ENCODE measurements around the gene IMMT. TPM values are rescaled to one million over a fixed set of nuclear protein-coding genes. Genes with fewer than 3 reads are reported as not detected.

Gene IMMT
- total and polyA plus RNA-seq, 2 experiments from 2014 or later, result 71.0 to 96.7 TPM

DNA sequence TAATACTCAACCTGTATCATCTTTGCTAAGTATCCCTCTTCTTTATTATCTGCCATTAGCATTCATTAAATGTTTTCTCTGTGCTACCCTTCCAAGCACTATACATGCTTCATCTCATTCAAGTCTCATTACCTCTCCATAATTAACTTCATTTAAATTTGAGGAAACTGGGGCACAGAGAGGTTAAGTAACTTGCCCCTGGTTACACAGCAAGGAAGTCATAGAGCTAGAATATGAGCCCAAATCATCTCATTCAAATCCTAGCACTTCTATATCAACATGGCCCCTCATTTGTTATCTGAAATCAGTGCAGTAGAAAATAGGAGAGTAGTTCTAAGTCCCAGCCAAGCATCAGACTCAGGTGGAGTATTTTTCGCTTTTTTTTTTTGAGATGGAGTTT, 8.4 kb upstream of the IMMT start (continued):
- TF ChIP-seq, protein P1, sequence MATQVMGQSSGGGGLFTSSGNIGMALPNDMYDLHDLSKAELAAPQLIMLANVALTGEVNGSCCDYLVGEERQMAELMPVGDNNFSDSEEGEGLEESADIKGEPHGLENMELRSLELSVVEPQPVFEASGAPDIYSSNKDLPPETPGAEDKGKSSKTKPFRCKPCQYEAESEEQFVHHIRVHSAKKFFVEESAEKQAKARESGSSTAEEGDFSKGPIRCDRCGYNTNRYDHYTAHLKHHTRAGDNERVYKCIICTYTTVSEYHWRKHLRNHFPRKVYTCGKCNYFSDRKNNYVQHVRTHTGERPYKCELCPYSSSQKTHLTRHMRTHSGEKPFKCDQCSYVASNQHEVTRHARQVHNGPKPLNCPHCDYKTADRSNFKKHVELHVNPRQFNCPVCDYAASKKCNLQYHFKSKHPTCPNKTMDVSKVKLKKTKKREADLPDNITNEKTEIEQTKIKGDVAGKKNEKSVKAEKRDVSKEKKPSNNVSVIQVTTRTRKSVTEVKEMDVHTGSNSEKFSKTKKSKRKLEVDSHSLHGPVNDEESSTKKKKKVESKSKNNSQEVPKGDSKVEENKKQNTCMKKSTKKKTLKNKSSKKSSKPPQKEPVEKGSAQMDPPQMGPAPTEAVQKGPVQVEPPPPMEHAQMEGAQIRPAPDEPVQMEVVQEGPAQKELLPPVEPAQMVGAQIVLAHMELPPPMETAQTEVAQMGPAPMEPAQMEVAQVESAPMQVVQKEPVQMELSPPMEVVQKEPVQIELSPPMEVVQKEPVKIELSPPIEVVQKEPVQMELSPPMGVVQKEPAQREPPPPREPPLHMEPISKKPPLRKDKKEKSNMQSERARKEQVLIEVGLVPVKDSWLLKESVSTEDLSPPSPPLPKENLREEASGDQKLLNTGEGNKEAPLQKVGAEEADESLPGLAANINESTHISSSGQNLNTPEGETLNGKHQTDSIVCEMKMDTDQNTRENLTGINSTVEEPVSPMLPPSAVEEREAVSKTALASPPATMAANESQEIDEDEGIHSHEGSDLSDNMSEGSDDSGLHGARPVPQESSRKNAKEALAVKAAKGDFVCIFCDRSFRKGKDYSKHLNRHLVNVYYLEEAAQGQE (IDR thresholded peaks at IDR 0.05; ENCODE audit: unreplicated experiment), result no peak

DNA sequence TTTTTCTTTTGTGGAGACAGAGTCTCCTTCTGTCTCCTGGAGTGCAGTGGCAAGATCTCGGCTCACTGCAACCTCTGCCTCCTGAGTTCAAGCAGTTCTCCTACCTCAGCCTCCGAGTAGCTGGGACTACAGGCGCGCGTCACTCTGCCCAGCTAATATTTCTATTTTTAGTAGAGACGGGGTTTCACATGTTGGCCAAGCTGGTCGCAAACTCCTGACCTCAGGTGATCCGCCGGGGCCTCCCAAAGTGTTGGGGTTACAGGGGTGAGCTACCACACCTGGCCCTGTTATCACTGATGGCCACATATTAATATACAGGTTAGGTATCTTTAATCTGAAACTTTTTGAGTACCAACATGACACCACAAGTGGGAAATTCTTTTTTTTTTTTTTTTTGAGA, 7.4 kb upstream of the IMMT start:
- H2AFZ ChIP-seq, result no peak overlapping the region
- H3K27ac ChIP-seq (ENCODE audit: low read depth), result no peak overlapping the region
- no peaks in the 10 kb centered on the region for H3K27me3 ChIP-seq (ENCODE audit: insufficient read depth)
- peaks cover 8% of the 10 kb centered on the region for H3K36me3 ChIP-seq (ENCODE audit: insufficient read depth)
- Mint-ChIP-seq H3K27ac (peak overlapping the region; percentile 30; the same call in 1 of the 2 replicates), H3K4me3 (peak overlapping the region; percentile 48), H3K9me3 (peaks cover 3% of the 10 kb centered on the region; the same call in 1 of the 3 replicates), H3K27me3 (ENCODE audit: insufficient read depth, low read depth, poor library complexity) (no peaks in the 10 kb centered on the region), H3K36me3 (ENCODE audit: low read depth) (peaks cover 18% of the 10 kb centered on the region), H3K4me1 (peaks cover 23% of the 10 kb centered on the region)
- H3K4me1 ChIP-seq (ENCODE audit: insufficient read depth), result peaks cover 17% of the 10 kb centered on the region
- H3K4me2 ChIP-seq, result peak overlapping the region; percentile 37
- H3F3A ChIP-seq (replicated peaks; ENCODE audit: low read depth), result no peaks in the 10 kb centered on the region
- TF ChIP-seq ZNF331 (CRISPR knock-in tag; IDR thresholded peaks at IDR 0.05; ENCODE audit: low read depth) (no peak), EZH2phosphoT487 (IDR thresholded peaks at IDR 0.05; ENCODE audit: unreplicated experiment) (no peak), CREB1 (CRISPR knock-in tag; IDR thresholded peaks at IDR 0.05; ENCODE audit: low read depth) (no peak), EZH2 (IDR thresholded peaks at IDR 0.05; ENCODE audit: low read depth, unreplicated experiment) (no peak), STAT1 (IDR thresholded peaks at IDR 0.05; ENCODE audit: unreplicated experiment) (no peak), NANOG (IDR thresholded peaks at IDR 0.05; ENCODE audit: borderline replicate concordance) (no peak), ZNF114 (CRISPR knock-in tag; IDR thresholded peaks at IDR 0.05) (no peak), JUNB (IDR thresholded peaks at IDR 0.05; ENCODE audit: unreplicated experiment) (no peak)
- TF ChIP-seq, protein P2, sequence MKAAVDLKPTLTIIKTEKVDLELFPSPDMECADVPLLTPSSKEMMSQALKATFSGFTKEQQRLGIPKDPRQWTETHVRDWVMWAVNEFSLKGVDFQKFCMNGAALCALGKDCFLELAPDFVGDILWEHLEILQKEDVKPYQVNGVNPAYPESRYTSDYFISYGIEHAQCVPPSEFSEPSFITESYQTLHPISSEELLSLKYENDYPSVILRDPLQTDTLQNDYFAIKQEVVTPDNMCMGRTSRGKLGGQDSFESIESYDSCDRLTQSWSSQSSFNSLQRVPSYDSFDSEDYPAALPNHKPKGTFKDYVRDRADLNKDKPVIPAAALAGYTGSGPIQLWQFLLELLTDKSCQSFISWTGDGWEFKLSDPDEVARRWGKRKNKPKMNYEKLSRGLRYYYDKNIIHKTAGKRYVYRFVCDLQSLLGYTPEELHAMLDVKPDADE (IDR thresholded peaks at IDR 0.05), result no peak
- DNase-seq (ENCODE audit: low spot score) (no peak), ATAC-seq (peak; percentile 25; the same call in 1 of the 3 replicates)
- no peaks in the 10 kb centered on the region for H3K9me2 ChIP-seq (ENCODE audit: insufficient read depth)
- H3K4me3 ChIP-seq, result peak overlapping the region; percentile 28; the same call in 1 of the 2 replicates
- H3K79me2 ChIP-seq (replicated peaks; ENCODE audit: insufficient read depth), result peaks cover 58% of the 10 kb centered on the region
- peaks cover 8% of the 10 kb centered on the region for H4K20me1 ChIP-seq (replicated peaks; ENCODE audit: insufficient read depth)

DNA sequence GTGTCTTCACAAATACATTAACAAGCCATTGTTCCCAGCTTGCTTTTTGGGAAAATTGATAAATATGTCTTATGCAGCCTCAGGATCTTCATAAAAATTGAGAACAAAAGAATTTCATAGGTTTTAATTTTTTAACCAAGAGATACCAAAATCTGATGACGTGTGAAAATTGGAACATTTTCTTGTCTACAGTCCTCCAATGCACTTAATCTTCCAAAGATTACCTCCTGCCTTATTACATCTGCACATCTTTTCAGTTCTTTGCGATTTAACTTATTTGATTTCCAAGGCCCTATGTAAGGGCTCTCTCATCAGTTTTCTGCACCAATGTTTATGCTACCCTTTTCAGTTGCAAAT, 7.1 kb upstream of the IMMT start:
- no peaks in the 10 kb centered on the region for H3K9me2 ChIP-seq (ENCODE audit: insufficient read depth)
- peaks cover 3% of the 10 kb centered on the region; the same call in 1 of the 3 replicates for H3K9me3 Mint-ChIP-seq
- DNase-seq (ENCODE audit: low spot score), result no peak
- peak overlapping the region; percentile 28; the same call in 1 of the 2 replicates for H3K4me3 ChIP-seq
- H3K4me1 ChIP-seq (ENCODE audit: insufficient read depth), result peaks cover 17% of the 10 kb centered on the region
- H3K27ac ChIP-seq (ENCODE audit: low read depth), result no peak overlapping the region
- peaks cover 58% of the 10 kb centered on the region for H3K79me2 ChIP-seq (replicated peaks; ENCODE audit: insufficient read depth)
- peaks cover 15% of the 10 kb centered on the region for H3K36me3 Mint-ChIP-seq (ENCODE audit: low read depth)
- H3K27me3 Mint-ChIP-seq (ENCODE audit: insufficient read depth, low read depth, poor library complexity), result no peaks in the 10 kb centered on the region
- TF ChIP-seq ZNF331 (CRISPR knock-in tag; IDR thresholded peaks at IDR 0.05; ENCODE audit: low read depth), result no peak
- TF ChIP-seq STAT1 (IDR thresholded peaks at IDR 0.05; ENCODE audit: unreplicated experiment), result no peak
- TF ChIP-seq, protein P3, sequence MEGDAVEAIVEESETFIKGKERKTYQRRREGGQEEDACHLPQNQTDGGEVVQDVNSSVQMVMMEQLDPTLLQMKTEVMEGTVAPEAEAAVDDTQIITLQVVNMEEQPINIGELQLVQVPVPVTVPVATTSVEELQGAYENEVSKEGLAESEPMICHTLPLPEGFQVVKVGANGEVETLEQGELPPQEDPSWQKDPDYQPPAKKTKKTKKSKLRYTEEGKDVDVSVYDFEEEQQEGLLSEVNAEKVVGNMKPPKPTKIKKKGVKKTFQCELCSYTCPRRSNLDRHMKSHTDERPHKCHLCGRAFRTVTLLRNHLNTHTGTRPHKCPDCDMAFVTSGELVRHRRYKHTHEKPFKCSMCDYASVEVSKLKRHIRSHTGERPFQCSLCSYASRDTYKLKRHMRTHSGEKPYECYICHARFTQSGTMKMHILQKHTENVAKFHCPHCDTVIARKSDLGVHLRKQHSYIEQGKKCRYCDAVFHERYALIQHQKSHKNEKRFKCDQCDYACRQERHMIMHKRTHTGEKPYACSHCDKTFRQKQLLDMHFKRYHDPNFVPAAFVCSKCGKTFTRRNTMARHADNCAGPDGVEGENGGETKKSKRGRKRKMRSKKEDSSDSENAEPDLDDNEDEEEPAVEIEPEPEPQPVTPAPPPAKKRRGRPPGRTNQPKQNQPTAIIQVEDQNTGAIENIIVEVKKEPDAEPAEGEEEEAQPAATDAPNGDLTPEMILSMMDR (conservative IDR thresholded peaks at IDR 0.05; ENCODE audit: low read depth in 2 of 2), result no peak
- TF ChIP-seq NANOG (IDR thresholded peaks at IDR 0.05; ENCODE audit: borderline replicate concordance), result no peak
- TF ChIP-seq ZNF114 (CRISPR knock-in tag; IDR thresholded peaks at IDR 0.05), result no peak
- TF ChIP-seq, protein P1 (IDR thresholded peaks at IDR 0.05; ENCODE audit: unreplicated experiment), result no peak
- H3F3A ChIP-seq (replicated peaks; ENCODE audit: low read depth), result no peaks in the 10 kb centered on the region
- no peaks in the 10 kb centered on the region for H3K27me3 ChIP-seq (ENCODE audit: insufficient read depth)
- H3K4me2 ChIP-seq, result peak overlapping the region; percentile 37
- no peak for ATAC-seq
- peaks cover 23% of the 10 kb centered on the region for H3K4me1 Mint-ChIP-seq
- peaks cover 4% of the 10 kb centered on the region for H3K36me3 ChIP-seq (ENCODE audit: insufficient read depth)
- peak overlapping the region; percentile 48 for H3K4me3 Mint-ChIP-seq
- H3K27ac Mint-ChIP-seq, result peak overlapping the region; percentile 30; the same call in 1 of the 2 replicates
- H4K20me1 ChIP-seq (replicated peaks; ENCODE audit: insufficient read depth), result peaks cover 8% of the 10 kb centered on the region
- H2AFZ ChIP-seq, result no peak overlapping the region
